ENCODE results near the gene SMS. TPM values are rescaled to one million over a fixed set of nuclear protein-coding genes. Genes with fewer than 3 reads are reported as not detected.

SMS gene
- 176 and 252 TPM in 2 replicates for total RNA-seq
- 129 and 186 TPM in 2 replicates for polyA plus RNA-seq
- 134 and 199 TPM in 2 replicates for polyA plus RNA-seq (2012)
- 16.2 and 23.8 TPM in 2 replicates for polyA minus RNA-seq (ENCODE audit: low replicate concordance)

DNA sequence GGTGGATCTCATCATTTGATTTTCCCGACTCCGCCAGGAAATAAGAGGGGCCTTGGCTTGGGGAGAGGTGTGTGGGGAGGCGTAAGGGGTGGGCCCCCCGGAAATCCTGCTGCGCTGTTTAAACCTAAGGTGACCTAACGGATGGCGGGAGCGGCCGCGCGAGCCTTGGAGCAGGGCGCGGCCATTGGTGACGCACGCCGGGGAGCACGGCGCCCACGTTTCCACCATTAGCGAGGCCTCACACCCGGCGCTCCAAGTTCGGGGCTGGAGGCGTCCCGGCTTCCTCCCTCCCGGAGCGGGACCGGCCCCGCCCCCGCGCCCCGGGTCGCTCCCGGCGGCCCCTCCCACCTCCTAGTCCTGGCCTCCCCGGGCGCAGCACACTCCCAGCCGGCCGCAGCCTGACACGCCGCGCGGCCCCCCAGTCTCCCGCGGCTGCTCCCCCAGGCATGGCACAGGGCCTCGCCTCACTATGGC, at the start of gene SMS:
Gene SMS, plus strand, starts transcription at position 354 of the 474 bp plus-strand sequence. Its CDS starts 116 bp downstream, at position 470.
- Histone ChIP-seq H2AFZ (ENCODE audit: low read length) (peak within 1 kb of the TSS; percentile 51), H3K79me2 (ENCODE audit: control insufficient read depth, insufficient read depth, low read length) (peaks cover 35% of the 10 kb centered on the region), H3K4me2 (ENCODE audit: extremely low read depth, insufficient read depth, low read length) (peak within 1 kb of the TSS; percentile 68), H3K4me1 (ENCODE audit: control insufficient read depth, extremely low read depth, insufficient read depth, low read length) (peaks cover 4% of the 10 kb centered on the region), H3K9ac (ENCODE audit: insufficient read depth, low read length) (peak within 1 kb of the TSS; percentile 48), H3K27me3 (ENCODE audit: control insufficient read depth, insufficient read depth, low read length) (no peaks in the 10 kb centered on the region), H3K4me3 (replicated peaks in 1 of 4; ENCODE audit: control extremely low read depth in 1 of 4, insufficient read depth in 1 of 4, low read depth in 3 of 4, low read length in 4 of 4) (peak within 1 kb of the TSS; percentile 36 to 67 (median 48)), H4K20me1 (ENCODE audit: control insufficient read depth, extremely low read depth, insufficient read depth, low read length) (peaks cover 2% of the 10 kb centered on the region), H3K9me3 (ENCODE audit: control insufficient read depth, insufficient read depth, low read depth, low read length) (no peaks in the 10 kb centered on the region), H3K27ac (ENCODE audit: insufficient read depth, low read length) (peak within 1 kb of the TSS; percentile 69), H3K36me3 (ENCODE audit: control insufficient read depth, insufficient read depth, low read length) (no peaks in the 10 kb centered on the region)
- TF ChIP-seq CTCF (conservative IDR thresholded peaks at IDR 0.05 in 1 of 2, IDR thresholded peaks at IDR 0.05 in 1 of 2; ENCODE audit: low read depth in 1 of 2, low read length in 2 of 2) (no peak), EZH2 (IDR thresholded peaks at IDR 0.05; ENCODE audit: low read length, missing control alignments) (no peak)
- peak; percentile 75 to 77 for DNase-seq (ENCODE audit: low read depth in 2 of 2)

GRCh38 chrX:21905313-21905712, 35.2 kb upstream of the SMS start:
- no peaks in the 10 kb centered on the region for H3K9me3 ChIP-seq (ENCODE audit: control insufficient read depth, insufficient read depth, low read depth, low read length)
- H3K9ac ChIP-seq (ENCODE audit: insufficient read depth, low read length): no peak overlapping the region
- H3K79me2 ChIP-seq (ENCODE audit: control insufficient read depth, insufficient read depth, low read length): no peaks in the 10 kb centered on the region
- DNase-seq (ENCODE audit: low read depth in 2 of 2): no peak
- no peak overlapping the region for H3K4me2 ChIP-seq (ENCODE audit: extremely low read depth, insufficient read depth, low read length)
- no peak overlapping the region for H3K4me3 ChIP-seq (replicated peaks in 1 of 4; ENCODE audit: control extremely low read depth in 1 of 4, insufficient read depth in 1 of 4, low read depth in 3 of 4, low read length in 4 of 4)
- H3K4me1 ChIP-seq (ENCODE audit: control insufficient read depth, extremely low read depth, insufficient read depth, low read length): no peaks in the 10 kb centered on the region
- no peak overlapping the region for H3K27ac ChIP-seq (ENCODE audit: insufficient read depth, low read length)
- no peak for TF ChIP-seq EZH2 (IDR thresholded peaks at IDR 0.05; ENCODE audit: low read length, missing control alignments)
- no peak for TF ChIP-seq CTCF (conservative IDR thresholded peaks at IDR 0.05 in 1 of 2, IDR thresholded peaks at IDR 0.05 in 1 of 2; ENCODE audit: low read depth in 1 of 2, low read length in 2 of 2)
- no peaks in the 10 kb centered on the region for H3K36me3 ChIP-seq (ENCODE audit: control insufficient read depth, insufficient read depth, low read length)
- no peak overlapping the region for H2AFZ ChIP-seq (ENCODE audit: low read length)
- no peaks in the 10 kb centered on the region for H4K20me1 ChIP-seq (ENCODE audit: control insufficient read depth, extremely low read depth, insufficient read depth, low read length)
- H3K27me3 ChIP-seq (ENCODE audit: control insufficient read depth, insufficient read depth, low read length): no peaks in the 10 kb centered on the region

- H3K27me3 ChIP-seq (ENCODE audit: control insufficient read depth, insufficient read depth, low read length): no peaks in the 10 kb centered on the region
- H4K20me1 ChIP-seq (ENCODE audit: control insufficient read depth, extremely low read depth, insufficient read depth, low read length): no peaks in the 10 kb centered on the region
- no peaks in the 10 kb centered on the region for H3K4me1 ChIP-seq (ENCODE audit: control insufficient read depth, extremely low read depth, insufficient read depth, low read length)
- H3K27ac ChIP-seq (ENCODE audit: insufficient read depth, low read length): no peak overlapping the region
- H3K36me3 ChIP-seq (ENCODE audit: control insufficient read depth, insufficient read depth, low read length): no peaks in the 10 kb centered on the region
- no peaks in the 10 kb centered on the region for H3K9me3 ChIP-seq (ENCODE audit: control insufficient read depth, insufficient read depth, low read depth, low read length)
- no peak for DNase-seq (ENCODE audit: low read depth in 2 of 2)
- H3K79me2 ChIP-seq (ENCODE audit: control insufficient read depth, insufficient read depth, low read length): no peaks in the 10 kb centered on the region
- H2AFZ ChIP-seq (ENCODE audit: low read length): no peak overlapping the region
- H3K9ac ChIP-seq (ENCODE audit: insufficient read depth, low read length): no peak overlapping the region
- no peak overlapping the region for H3K4me2 ChIP-seq (ENCODE audit: extremely low read depth, insufficient read depth, low read length)
- TF ChIP-seq CTCF (conservative IDR thresholded peaks at IDR 0.05 in 1 of 2, IDR thresholded peaks at IDR 0.05 in 1 of 2; ENCODE audit: low read depth in 1 of 2, low read length in 2 of 2) (no peak), EZH2 (IDR thresholded peaks at IDR 0.05; ENCODE audit: low read length, missing control alignments) (no peak)
- no peak overlapping the region for H3K4me3 ChIP-seq (replicated peaks in 1 of 4; ENCODE audit: control extremely low read depth in 1 of 4, insufficient read depth in 1 of 4, low read depth in 3 of 4, low read length in 4 of 4)
Observed at GRCh38 chrX:21905953-21906352, 34.6 kb upstream of the SMS start.
